Activated CD8-positive, alpha-beta memory T cell treated with anti-CD3 and anti-CD28 coated beads, Interleukin-2, amount 50 U/mL, for 4 hours (primary cell): ENCODE measurements around the gene CARD8.
A peak's percentile ranks its signal among the peaks of the same experiment; 100 is the strongest.
"Not testable (repeated sequence)": the region's sequence is repeated elsewhere in the genome, so short reads cannot be mapped to it uniquely, and the experiment has no call there.

Experiments used
- DNase-seq: peaks from one replicate; pipeline ENCODE4 v3.0.0-alpha.2; 2020

The CARD8 gene

GRCh38 chr19:48255376-48256303 lies at the start of gene CARD8:
CARD8 (minus strand) TSS chr19:48255912; CDS start chr19:48241020, 14,892 bp downstream.
- peak; percentile 69 for DNase-seq

DNA sequence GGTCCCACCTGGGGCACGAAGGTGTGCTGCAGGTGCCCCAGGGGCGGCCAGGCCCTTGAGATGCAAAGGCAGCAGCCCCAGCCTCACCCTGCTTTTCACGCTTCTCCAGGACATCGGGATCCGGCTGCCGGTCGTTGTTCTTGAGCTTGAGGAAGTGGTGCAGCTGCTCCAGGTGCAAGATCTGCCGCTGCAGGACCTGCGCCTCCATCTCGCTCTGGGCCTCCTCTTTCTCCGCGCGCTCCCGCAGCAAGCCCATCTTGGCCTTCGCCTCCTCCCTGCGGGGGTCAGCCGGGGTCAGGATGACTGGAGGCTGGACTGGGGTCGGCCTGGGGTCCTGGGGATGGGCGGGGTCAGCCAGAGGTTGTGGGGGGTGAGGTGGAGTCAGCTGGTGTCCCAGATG lies 48.2 kb upstream of the CARD8 start:
- no peak for DNase-seq

GRCh38 chr19:48303367-48303766 lies 47.7 kb upstream of the CARD8 start:
- DNase-seq = no peak

DNA sequence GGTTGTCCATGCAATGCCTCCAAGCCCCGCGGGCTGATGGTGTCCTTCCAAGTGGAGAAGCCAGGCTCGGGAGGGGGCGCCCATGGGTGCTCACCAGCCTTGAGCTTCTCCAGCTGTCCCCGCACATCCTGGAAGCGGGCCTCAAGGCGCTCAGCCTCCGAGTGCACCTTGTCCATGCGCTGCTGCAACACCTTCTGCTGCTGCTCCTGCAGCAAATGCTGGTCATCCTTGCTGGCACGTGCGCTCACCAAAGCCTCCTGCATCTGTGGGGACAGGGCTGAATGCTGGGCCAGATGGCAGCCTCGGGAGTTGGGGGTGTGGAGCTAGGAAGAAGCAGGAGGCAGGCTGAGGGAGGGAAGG lies 46.9 kb upstream of the CARD8 start:
- no peak for DNase-seq

DNA sequence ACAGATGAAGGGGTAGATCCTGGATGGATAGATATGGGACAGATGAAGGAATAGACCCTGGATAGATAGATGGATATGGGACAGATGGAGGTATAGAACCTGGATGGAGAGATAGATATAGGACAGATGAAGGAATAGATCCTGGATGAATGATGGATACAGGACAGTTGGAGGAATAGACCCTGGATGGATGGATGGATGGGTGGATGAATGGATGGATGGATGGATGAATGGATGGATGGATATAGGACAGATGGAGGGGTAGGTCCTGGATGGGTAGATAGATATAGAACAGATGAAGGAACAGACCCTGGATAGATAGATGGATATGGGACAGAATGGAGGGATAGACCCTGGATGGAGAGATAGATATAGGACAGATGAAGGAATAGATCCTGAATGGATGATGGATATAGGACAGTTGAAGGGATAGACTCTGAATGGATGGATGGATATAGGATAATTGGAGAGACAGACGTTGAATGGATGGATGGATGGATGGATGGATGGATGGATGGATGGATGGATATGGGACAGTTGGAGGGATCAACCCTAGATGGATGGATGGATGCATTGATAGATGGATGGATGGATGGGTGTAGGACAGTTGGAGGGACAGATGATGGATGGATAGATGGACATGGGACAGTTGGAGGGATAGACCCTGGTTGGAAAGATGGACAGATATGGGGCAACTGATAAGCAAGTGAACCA lies 46.3 kb upstream of the CARD8 start:
- no peak for DNase-seq

DNA sequence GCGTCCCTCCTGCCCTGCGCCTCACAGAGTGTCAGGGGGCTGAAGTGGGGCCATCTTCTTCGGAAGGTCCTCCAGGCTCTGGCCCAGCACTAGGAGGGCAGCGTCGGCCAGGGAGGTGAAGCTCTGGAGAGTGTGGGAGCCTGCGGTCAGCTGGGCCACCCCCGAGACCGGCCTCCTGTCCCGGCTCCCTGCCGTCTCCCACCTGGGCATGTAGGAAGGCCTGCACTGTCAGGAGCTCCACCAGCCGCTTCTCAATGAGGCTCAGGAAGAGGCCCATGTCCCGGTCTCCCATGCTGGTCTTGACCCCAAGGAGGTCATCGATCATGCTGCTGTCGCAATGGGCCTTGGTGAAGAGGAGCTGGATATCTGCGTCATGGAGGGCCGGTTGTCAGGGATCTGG lies 42.3 kb upstream of the CARD8 start:
- no peak for DNase-seq

DNA sequence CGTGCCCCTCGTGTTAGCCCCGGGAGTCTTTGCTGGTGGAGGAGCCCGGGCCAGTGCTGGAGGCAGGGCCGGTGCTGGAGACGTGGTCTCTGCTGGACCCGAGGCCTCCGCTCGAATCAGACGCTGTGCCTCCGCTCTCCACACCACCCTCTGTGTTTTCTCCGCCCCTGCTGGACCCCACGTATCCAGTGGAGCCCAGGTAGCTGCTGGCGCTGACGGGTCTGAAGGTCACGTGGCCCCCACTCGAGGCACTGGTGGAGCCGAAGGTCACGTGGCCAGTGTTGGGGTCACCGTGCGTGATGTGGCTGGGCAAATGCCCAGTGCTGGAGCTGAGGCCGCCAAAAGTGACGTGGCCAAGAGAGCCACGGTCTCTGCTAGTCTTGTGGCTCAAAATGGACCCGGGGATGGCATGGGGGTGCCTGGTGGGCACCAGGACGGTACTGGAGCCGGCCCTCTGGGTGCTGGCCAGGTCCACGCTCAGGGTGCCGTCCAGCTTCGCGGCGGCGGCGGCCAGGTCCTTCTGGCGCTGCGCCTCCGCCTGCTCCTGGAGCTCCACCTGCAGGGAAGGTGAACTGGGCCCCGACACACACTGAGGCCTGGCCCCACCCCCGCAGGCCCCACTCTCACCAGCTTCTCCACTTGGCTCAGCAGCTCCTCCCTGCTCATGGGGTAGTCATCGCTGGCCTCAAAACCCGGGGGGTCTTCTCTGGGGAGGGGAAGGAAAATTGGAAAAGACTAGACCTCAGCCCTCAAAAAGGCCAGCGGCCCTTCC lies 41.4 kb upstream of the CARD8 start:
- no peak for DNase-seq

DNA sequence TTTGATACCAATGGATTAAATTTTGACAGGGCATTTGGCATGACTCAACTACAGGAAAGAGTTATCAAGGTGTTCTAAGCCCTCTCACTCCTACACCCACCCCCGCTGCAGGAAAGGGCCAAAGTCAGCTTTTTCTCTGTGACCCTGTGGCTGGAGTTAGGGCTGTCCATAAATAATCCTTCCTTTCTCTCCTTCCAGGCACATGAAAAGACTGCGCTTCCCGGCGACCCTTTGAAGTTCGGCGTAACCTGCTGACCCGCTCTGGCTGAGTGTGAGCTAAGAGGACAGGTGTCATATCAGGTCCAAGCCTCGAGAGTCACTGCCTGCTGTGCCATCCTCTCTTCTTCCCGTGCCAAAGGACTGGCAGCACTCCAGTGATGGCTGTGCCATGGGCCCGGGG lies 39.7 kb upstream of the CARD8 start:
- no peak for DNase-seq

GRCh38 chr19:48292798-48293197 lies 37.1 kb upstream of the CARD8 start:
- no peak for DNase-seq

DNA sequence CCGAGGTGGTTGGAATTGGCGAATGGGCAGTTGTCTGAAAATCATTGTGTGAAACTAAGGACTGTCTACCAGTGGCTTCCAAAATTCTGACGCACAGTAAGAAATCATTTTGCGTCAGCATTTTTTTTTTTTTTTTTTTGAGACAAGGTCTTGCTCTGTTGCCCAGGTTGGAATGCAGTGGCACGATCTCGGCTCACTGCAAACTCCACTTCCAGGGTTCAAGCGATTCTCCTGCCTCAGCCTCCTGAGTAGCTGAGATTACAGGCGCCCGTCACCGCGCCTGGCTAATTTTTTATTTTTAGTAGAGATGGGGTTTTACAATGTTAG lies 35.7 kb upstream of the CARD8 start:
- DNase-seq = not testable (repeated sequence)

DNA sequence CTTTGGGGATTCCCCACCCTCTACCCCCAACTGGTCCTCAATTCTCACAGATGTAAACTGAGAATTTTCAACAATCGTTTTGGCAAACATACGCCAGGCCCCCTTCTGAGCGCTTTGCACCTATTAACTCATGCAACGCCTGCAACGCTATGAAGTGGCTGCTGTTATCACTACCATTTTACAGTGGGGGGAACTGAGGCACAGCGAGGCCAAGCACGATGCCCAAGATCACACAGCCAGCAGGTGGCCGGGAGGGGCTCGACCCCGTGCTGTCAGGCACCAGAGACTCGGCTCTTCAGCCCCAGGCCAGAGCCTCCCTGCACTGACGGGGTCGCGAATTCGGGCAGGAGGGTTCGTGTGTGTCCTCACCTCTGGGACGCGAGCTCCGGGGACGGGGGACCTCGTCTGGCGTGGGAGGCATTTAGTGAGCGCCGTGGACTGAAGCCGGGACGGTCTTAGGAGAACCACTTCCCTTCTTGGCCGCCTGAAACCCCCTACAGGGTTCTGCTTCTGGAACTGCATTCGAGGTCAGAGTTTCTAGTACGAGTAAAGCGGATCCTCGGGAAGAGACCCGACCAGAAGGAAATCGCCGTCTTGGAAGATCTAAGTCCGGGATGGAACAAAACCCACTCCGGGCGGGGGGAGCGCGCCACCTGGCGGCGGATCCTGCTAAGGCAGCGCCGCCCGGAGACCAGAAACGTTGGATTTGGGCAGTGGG lies 35.2 kb upstream of the CARD8 start:
- DNase-seq = peak; percentile 68

DNA sequence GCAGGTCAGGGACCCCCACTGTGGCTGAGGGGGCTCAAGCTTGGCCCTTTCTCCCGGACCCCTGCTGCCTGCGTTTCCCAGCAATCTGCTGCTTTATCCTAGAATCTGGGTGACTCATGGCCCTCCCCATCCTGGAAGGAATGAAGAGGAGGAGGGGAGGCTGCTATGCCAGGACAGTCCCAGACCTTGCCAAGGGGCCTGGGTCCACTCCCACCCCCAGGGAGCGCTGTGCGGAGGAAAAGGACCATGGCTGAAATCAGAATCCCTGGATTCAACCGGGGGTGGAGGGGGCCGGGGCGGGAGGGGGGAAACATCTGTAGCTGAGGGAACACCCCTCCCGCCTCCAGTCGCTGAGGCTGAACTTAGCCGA lies 34.7 kb upstream of the CARD8 start:
- no peak for DNase-seq

- DNase-seq = no peak
Measured at GRCh38 chr19:48287748-48288147, 32.0 kb upstream of the CARD8 start.

GRCh38 chr19:48284896-48285295 lies 29.2 kb upstream of the CARD8 start:
- no peak for DNase-seq

- DNase-seq = no peak
Measured at GRCh38 chr19:48283908-48284307, 28.2 kb upstream of the CARD8 start.

- DNase-seq = no peak
Measured at GRCh38 chr19:48279747-48280146, 24.0 kb upstream of the CARD8 start.

DNA sequence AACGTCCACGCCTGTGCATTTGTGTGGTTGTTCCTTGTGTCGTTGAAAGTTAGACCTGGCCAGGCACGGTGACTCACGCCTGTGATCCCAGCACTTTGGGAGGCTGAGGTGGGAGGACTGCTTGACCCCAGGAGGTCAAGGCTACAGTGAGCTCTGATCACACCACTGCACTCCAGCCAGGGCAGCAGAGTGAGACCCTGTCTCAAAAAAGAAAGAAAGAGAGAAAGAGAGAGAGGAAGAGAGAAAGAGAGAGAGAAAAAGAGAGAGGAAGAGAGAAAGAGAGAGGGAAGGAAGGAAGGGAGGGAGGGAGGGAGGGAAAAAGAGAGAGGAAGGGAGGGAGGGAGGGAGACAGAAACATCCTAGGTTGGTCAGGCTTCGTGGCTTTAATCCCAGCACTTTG lies 19.2 kb upstream of the CARD8 start:
- no peak for DNase-seq

GRCh38 chr19:48274173-48274572 lies 18.5 kb upstream of the CARD8 start:
- no peak for DNase-seq

DNA sequence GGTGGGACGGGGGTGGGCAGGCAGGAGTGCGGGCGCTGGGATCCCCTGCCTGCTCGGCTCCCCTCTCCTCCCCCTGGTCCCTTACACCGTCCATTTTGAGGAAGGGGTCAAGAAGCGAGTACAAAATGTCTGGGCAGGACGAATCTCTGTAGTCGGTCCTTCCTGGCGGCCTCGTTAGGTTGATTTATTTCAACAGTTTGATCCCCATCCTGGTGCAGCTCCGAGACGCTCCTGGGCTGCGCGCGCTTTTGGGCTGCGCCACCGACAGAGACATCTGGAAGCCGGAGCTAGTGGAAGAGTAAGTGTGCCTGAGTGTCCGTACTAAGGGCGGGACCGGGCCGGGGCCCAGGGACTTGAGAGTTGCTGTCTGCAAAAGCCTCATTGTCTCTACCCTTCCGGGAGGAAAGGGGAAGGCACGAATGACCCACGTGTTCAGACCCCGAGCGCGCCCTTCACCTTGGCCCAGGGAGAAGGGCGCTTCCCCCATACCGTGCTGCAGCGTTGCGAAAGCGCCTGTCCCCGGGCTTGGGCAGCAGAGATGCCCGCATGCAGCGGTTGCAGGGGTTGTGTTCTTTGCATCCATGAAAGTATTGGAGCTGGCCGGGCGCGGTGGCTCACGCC lies 15.9 kb upstream of the CARD8 start:
- DNase-seq = no peak

- DNase-seq = not testable (repeated sequence)
Measured at GRCh38 chr19:48269617-48270026, 13.9 kb upstream of the CARD8 start.

DNA sequence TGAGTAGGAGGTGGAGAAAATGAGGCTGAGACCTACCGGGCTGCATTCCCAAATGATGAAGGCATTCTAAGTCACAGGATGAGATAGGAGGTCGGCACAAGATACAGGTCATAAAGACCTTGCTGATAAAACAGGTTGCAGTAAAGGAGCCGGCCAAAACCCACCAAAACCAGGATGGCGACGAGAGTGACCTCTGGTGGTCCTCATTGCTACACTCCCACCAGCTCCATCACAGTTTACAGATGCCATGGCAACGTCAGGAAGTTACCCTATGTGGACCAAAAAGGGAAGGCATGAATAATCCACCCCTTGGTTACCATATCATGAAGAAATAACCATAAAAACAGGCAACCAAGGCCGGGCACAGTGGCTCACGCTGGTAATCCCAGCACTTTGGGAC lies 9.6 kb upstream of the CARD8 start:
- not testable (repeated sequence) for DNase-seq

GRCh38 chr19:48260359-48260714 lies 4.6 kb upstream of the CARD8 start:
- DNase-seq = not testable (repeated sequence)

DNA sequence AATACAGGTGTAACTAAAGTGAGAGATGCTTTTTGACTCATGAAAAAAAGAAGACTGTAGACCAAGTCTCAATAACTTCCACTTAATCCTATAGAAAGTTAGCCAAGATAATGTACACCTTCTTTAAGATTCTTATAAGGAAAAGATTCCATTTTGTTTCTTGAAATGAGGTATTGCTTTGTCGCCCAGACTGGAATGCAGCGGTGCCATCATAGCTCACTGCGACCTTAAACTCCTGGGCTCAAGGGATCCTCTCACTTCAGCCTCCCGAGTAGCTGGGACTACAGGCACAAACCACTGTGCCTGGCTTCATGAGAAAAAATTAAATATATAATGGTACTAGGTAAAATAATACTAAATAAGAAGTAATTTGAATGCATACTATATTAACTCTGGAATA lies 3.3 kb upstream of the CARD8 start:
- not testable (repeated sequence) for DNase-seq
